IPS-18c (cell line): Measurements from ENCODE around the gene FGD6.
"Not testable (repeated sequence)": the region's sequence is repeated elsewhere in the genome, so short reads cannot be mapped to it uniquely, and the experiment has no call there.

Experiments used
- H3K4me3 ChIP-seq: 2 replicates; pipeline ENCODE4 v1.7.0; 2013; ENCODE audit warnings: low read depth, mild to moderate bottlenecking, low read length, moderate library complexity; ENCODE audit not compliant: insufficient read depth
- H3K9me3 ChIP-seq: one replicate; pipeline ENCODE4 v1.6.1; 2013; ENCODE audit warnings: mild to moderate bottlenecking, low read length, moderate library complexity; ENCODE audit not compliant: control insufficient read depth, insufficient read depth

Gene FGD6

GRCh38 chr12:95124106-95124505 is 93.2 kb downstream of the FGD6 start:
- no peak overlapping the region for H3K4me3 ChIP-seq
- no peaks in the 10 kb centered on the region for H3K9me3 ChIP-seq

GRCh38 chr12:95118788-95119179 is 98.5 kb downstream of the FGD6 start:
- no peak overlapping the region for H3K4me3 ChIP-seq
- no peaks in the 10 kb centered on the region for H3K9me3 ChIP-seq

GRCh38 chr12:95118138-95118787 is 99.0 kb downstream of the FGD6 start:
- Histone ChIP-seq H3K9me3 (no peaks in the 10 kb centered on the region), H3K4me3 (no peak overlapping the region)

- no peaks in the 10 kb centered on the region for H3K9me3 ChIP-seq
- H3K4me3 ChIP-seq, result no peak overlapping the region
Measured at GRCh38 chr12:95117178-95117599, 100.1 kb downstream of the FGD6 start.

GRCh38 chr12:95116773-95117172 is 100.5 kb downstream of the FGD6 start:
- Histone ChIP-seq H3K9me3 (no peaks in the 10 kb centered on the region), H3K4me3 (no peak overlapping the region)

- no peaks in the 10 kb centered on the region for H3K9me3 ChIP-seq
- H3K4me3 ChIP-seq, result no peak overlapping the region
Measured at GRCh38 chr12:95116341-95116740, 100.9 kb downstream of the FGD6 start.

- Histone ChIP-seq H3K9me3 (no peaks in the 10 kb centered on the region), H3K4me3 (no peak overlapping the region)
Measured at GRCh38 chr12:95115641-95116040, 101.6 kb downstream of the FGD6 start.

- no peak overlapping the region for H3K4me3 ChIP-seq
Measured at GRCh38 chr12:95114766-95115405, 102.4 kb downstream of the FGD6 start.

GRCh38 chr12:95107362-95107761 is 109.9 kb downstream of the FGD6 start:
- H3K9me3 ChIP-seq, result no peaks in the 10 kb centered on the region
- no peak overlapping the region for H3K4me3 ChIP-seq

More at GRCh38 chr12:95114766-95115405, 102.4 kb downstream of the FGD6 start:
- no peaks in the 10 kb centered on the region for H3K9me3 ChIP-seq

GRCh38 chr12:95105540-95105939 is 111.7 kb downstream of the FGD6 start:
- H3K4me3 ChIP-seq, result no peak overlapping the region

GRCh38 chr12:95104919-95105452 is 112.3 kb downstream of the FGD6 start:
- no peaks in the 10 kb centered on the region for H3K9me3 ChIP-seq
- H3K4me3 ChIP-seq, result no peak overlapping the region

More at GRCh38 chr12:95105540-95105939, 111.7 kb downstream of the FGD6 start:
- no peaks in the 10 kb centered on the region for H3K9me3 ChIP-seq

- Histone ChIP-seq H3K4me3 (no peak overlapping the region), H3K9me3 (no peaks in the 10 kb centered on the region)
Measured at GRCh38 chr12:95102916-95103671, 114.2 kb downstream of the FGD6 start.

GRCh38 chr12:95101957-95102356 is 115.3 kb downstream of the FGD6 start:
- not testable (repeated sequence) for H3K9me3 ChIP-seq, H3K4me3 ChIP-seq

- Histone ChIP-seq H3K9me3 (no peaks in the 10 kb centered on the region), H3K4me3 (no peak overlapping the region)
Measured at GRCh38 chr12:95100264-95101190, 116.7 kb downstream of the FGD6 start.

- Histone ChIP-seq H3K4me3 (no peak overlapping the region), H3K9me3 (no peaks in the 10 kb centered on the region)
Measured at GRCh38 chr12:95099270-95099790, 117.9 kb downstream of the FGD6 start.

GRCh38 chr12:95096852-95097251 is 120.4 kb downstream of the FGD6 start:
- H3K4me3 ChIP-seq, result no peak overlapping the region
- no peaks in the 10 kb centered on the region for H3K9me3 ChIP-seq

GRCh38 chr12:95096378-95096777 is 120.9 kb downstream of the FGD6 start:
- Histone ChIP-seq H3K9me3 (no peaks in the 10 kb centered on the region), H3K4me3 (no peak overlapping the region)
